Astrocyte (in vitro differentiated cells and primary cell): ENCODE results near the gene CMSS1. TPM values are rescaled to one million over a fixed set of nuclear protein-coding genes. Genes with fewer than 3 reads are reported as not detected.

ENCODE experiments used
- DNase-seq: peaks from one replicate; pipeline ENCODE4 v3.0.0-alpha.2; 2010; ENCODE audit warnings: low read depth
- FAIRE-seq: peaks from 2 replicates; lab custom pipeline; 2011; peaks lifted over from hg19 to GRCh38; lab: Jason Lieb, UNC
- H2AFZ ChIP-seq: 2 replicates; pipeline ENCODE4 v1.6.0; 2012; ENCODE audit warnings: low read depth, low read length, inconsistent platforms
- H3K27ac ChIP-seq: 2 replicates; pipeline ENCODE4 v1.5.1; 2011; ENCODE audit warnings: low read depth, low read length, inconsistent platforms
- H3K27me3 ChIP-seq: 2 replicates; pipeline ENCODE4 v1.6.0; 2011; ENCODE audit warnings: low read length, inconsistent platforms; ENCODE audit not compliant: insufficient read depth
- H3K36me3 ChIP-seq: 2 replicates; pipeline ENCODE4 v1.5.1; 2011; ENCODE audit warnings: low read length, inconsistent platforms; ENCODE audit not compliant: insufficient read depth
- H3K4me1 ChIP-seq: 2 replicates; pipeline ENCODE4 v1.5.1; 2011; ENCODE audit warnings: low read length, inconsistent platforms; ENCODE audit not compliant: insufficient read depth
- H3K4me2 ChIP-seq: 2 replicates; pipeline ENCODE4 v1.6.0; 2012; ENCODE audit warnings: low read length, inconsistent platforms
- H3K4me3 ChIP-seq: 2 replicates; pipeline ENCODE4 v1.5.1; 2011; ENCODE audit warnings: low read depth, mild to moderate bottlenecking, low read length, inconsistent platforms; ENCODE audit not compliant: insufficient read depth
- H3K79me2 ChIP-seq: 2 replicates; pipeline ENCODE4 v1.6.0; 2012; ENCODE audit warnings: mild to moderate bottlenecking, low read length, inconsistent platforms; ENCODE audit not compliant: insufficient read depth
- H3K9ac ChIP-seq: 2 replicates; pipeline ENCODE4 v1.6.0; 2012; ENCODE audit warnings: mild to moderate bottlenecking, low read length, inconsistent platforms
- H3K9me3 ChIP-seq: 2 replicates; pipeline ENCODE4 v1.5.1; 2012; ENCODE audit warnings: low read depth, mild to moderate bottlenecking, low read length, inconsistent platforms; ENCODE audit not compliant: insufficient read depth
- H4K20me1 ChIP-seq: 2 replicates; pipeline ENCODE4 v1.6.0; 2012; ENCODE audit warnings: low read length, inconsistent platforms; ENCODE audit not compliant: insufficient read depth
- H3K27ac Mint-ChIP-seq: one replicate; pipeline ENCODE4 v1.8.0; 2021; ENCODE audit warnings: mild to moderate bottlenecking, mixed read lengths; ENCODE audit not compliant: unreplicated experiment
- H3K27me3 Mint-ChIP-seq: one replicate; pipeline ENCODE4 v1.8.0; 2021; ENCODE audit warnings: low read depth, mixed read lengths; ENCODE audit not compliant: unreplicated experiment
- H3K36me3 Mint-ChIP-seq: one replicate; pipeline ENCODE4 v1.8.0; 2021; ENCODE audit warnings: low read depth, mixed read lengths; ENCODE audit not compliant: unreplicated experiment
- H3K4me1 Mint-ChIP-seq: one replicate; pipeline ENCODE4 v1.8.0; 2021; ENCODE audit warnings: low read depth, mixed read lengths; ENCODE audit not compliant: unreplicated experiment
- H3K4me3 Mint-ChIP-seq: one replicate; pipeline ENCODE4 v1.8.0; 2021; ENCODE audit warnings: mild to moderate bottlenecking, moderate library complexity, mixed read lengths; ENCODE audit not compliant: unreplicated experiment
- H3K9me3 Mint-ChIP-seq: one replicate; pipeline ENCODE4 v1.8.0; 2021; ENCODE audit warnings: mild to moderate bottlenecking, mixed read lengths; ENCODE audit not compliant: unreplicated experiment
- CTCF ChIP-seq: IDR thresholded peaks from 2 replicates; pipeline ENCODE4 v1.5.1; 2011; ENCODE audit warnings: low read depth, mild to moderate bottlenecking, inconsistent platforms, low read length, moderate library complexity; ENCODE audit not compliant: insufficient read depth
- EZH2 ChIP-seq: IDR thresholded peaks from 2 replicates; pipeline ENCODE4 v1.6.1; 2012; ENCODE audit warnings: mild to moderate bottlenecking, low read length, inconsistent platforms; ENCODE audit not compliant: insufficient read depth
- total RNA-seq: library from RNA; stranded (reverse); gene quantifications from 2 replicates; pipeline ENCODE4 v1.2.1, GENCODE V29; 2021

CMSS1 gene
- total RNA-seq, 1 donor from 2014 or later, result 12.5 TPM

- TF ChIP-seq CTCF, result no peak
- no peak for TF ChIP-seq EZH2
- Histone ChIP-seq H4K20me1 (no peaks in the 10 kb centered on the region), H3K9ac (no peak overlapping the region), H3K4me3 (no peak overlapping the region), H3K9me3 (peaks cover 5% of the 10 kb centered on the region), H3K79me2 (no peaks in the 10 kb centered on the region), H2AFZ (no peak overlapping the region), H3K4me1 (peaks cover 16% of the 10 kb centered on the region), H3K36me3 (no peaks in the 10 kb centered on the region), H3K4me2 (peak overlapping the region; percentile 36), H3K27me3 (no peaks in the 10 kb centered on the region), H3K27ac (peak overlapping the region; percentile 28)
- FAIRE-seq (peak; percentile 73), DNase-seq (peak; percentile 86)
- Mint-ChIP-seq H3K4me3 (no peak overlapping the region), H3K36me3 (peaks cover 3% of the 10 kb centered on the region), H3K4me1 (peaks cover 11% of the 10 kb centered on the region), H3K27me3 (no peaks in the 10 kb centered on the region), H3K27ac (peak overlapping the region; percentile 3), H3K9me3 (peaks cover 11% of the 10 kb centered on the region)
Observed at GRCh38 chr3:100159331-100160153, 341.9 kb downstream of the CMSS1 start.

DNA sequence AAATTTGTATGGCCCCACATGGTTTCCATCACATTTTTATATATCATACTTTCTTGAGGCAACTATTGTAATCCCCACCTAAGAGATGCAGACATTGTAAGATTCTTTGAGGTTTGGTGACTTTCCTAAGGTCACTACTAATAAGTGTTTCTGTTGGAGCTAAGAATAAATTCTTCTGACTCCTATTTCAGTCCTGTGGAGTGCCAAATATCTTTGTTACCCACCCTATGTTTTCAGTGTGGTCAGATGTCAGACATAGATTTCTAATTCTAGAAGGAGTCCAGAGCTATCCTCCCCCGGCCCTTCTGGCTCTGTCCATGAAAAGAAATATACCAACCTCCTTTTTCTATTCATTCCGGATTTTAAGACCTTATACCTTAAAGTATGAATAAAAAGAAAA lies 342.9 kb downstream of the CMSS1 start:
- H2AFZ ChIP-seq, result no peak overlapping the region
- Mint-ChIP-seq H3K9me3 (peaks cover 8% of the 10 kb centered on the region), H3K27ac (no peak overlapping the region), H3K36me3 (peaks cover 3% of the 10 kb centered on the region), H3K27me3 (no peaks in the 10 kb centered on the region), H3K4me3 (no peak overlapping the region), H3K4me1 (peaks cover 11% of the 10 kb centered on the region)
- TF ChIP-seq CTCF (no peak), EZH2 (no peak)
- no peaks in the 10 kb centered on the region for H3K27me3 ChIP-seq
- no peak overlapping the region for H3K27ac ChIP-seq
- no peak overlapping the region for H3K4me2 ChIP-seq
- DNase-seq (peak; percentile 58), FAIRE-seq (peak; percentile 37)
- H3K9me3 ChIP-seq, result peaks cover under 1% of the 10 kb centered on the region
- no peaks in the 10 kb centered on the region for H3K36me3 ChIP-seq
- H3K9ac ChIP-seq, result no peak overlapping the region
- peaks cover 16% of the 10 kb centered on the region for H3K4me1 ChIP-seq
- no peak overlapping the region for H3K4me3 ChIP-seq
- H3K79me2 ChIP-seq, result no peaks in the 10 kb centered on the region
- H4K20me1 ChIP-seq, result no peaks in the 10 kb centered on the region

DNA sequence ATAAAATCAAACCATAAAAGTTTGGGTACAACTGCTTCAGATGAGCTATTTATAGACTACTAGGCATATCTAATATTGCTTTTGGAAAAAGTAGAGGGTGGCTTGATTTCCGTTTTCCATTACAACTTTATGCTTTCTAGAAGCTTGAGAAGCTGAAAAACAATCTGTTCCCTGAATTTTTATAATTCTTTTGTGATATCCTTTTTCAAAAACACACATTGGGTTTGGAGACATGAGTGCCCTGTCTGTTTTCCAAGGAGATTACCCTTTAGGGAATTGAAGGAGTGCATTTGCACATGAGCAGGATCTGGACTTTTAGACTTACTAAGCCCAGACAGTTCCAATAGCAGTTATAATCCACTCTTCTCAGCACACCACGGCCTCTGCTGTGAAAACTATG lies 346.1 kb downstream of the CMSS1 start:
- Mint-ChIP-seq H3K36me3 (no peaks in the 10 kb centered on the region), H3K27me3 (no peaks in the 10 kb centered on the region), H3K4me1 (peaks cover 11% of the 10 kb centered on the region), H3K9me3 (no peaks in the 10 kb centered on the region), H3K27ac (no peak overlapping the region), H3K4me3 (no peak overlapping the region)
- Histone ChIP-seq H3K9ac (no peak overlapping the region), H3K27me3 (no peaks in the 10 kb centered on the region), H2AFZ (no peak overlapping the region), H3K36me3 (no peaks in the 10 kb centered on the region), H4K20me1 (no peaks in the 10 kb centered on the region), H3K9me3 (no peaks in the 10 kb centered on the region), H3K4me1 (peaks cover 15% of the 10 kb centered on the region), H3K27ac (no peak overlapping the region), H3K79me2 (no peaks in the 10 kb centered on the region), H3K4me2 (no peak overlapping the region), H3K4me3 (no peak overlapping the region)
- TF ChIP-seq EZH2 (no peak), CTCF (no peak)
- FAIRE-seq, result no peak
- no peak for DNase-seq
